ENCODE data around the gene BSX.

The BSX gene

GRCh38 chr11:122951211-122951610 lies 30.4 kb downstream of the BSX start:
- DNase-seq: no peak

GRCh38 chr11:122938557-122938956 lies 43.1 kb downstream of the BSX start:
- no peak for DNase-seq

GRCh38 chr11:122937983-122938382 lies 43.7 kb downstream of the BSX start:
- DNase-seq: no peak

- DNase-seq: no peak
Measured at GRCh38 chr11:122933416-122933815, 48.2 kb downstream of the BSX start.

GRCh38 chr11:122931510-122931909 lies 50.1 kb downstream of the BSX start:
- no peak for DNase-seq
